AG04449 (cell line): ENCODE results near the gene GPSM3.
"Not testable (repeated sequence)": the region's sequence is repeated elsewhere in the genome, so short reads cannot be mapped to it uniquely, and the experiment has no call there.

Experiments
- CTCF ChIA-PET: fragments of 350-600 bp; formaldehyde crosslinking; extraction: SDS; loops from one replicate; lab custom pipeline; 2021; ENCODE audit warnings: antibody characterized with exemption; lab: Yijun Ruan, JAX
- POLR2A ChIA-PET: fragments of 400-600, 350-600 bp; formaldehyde crosslinking; extraction: SDS; loops from one replicate; lab custom pipeline; 2020; ENCODE audit warnings: antibody characterized with exemption, inconsistent platforms; lab: Yijun Ruan, JAX
- DNase-seq: peaks from one replicate; pipeline ENCODE4 v3.0.0-alpha.2; 2010; ENCODE audit warnings: low read depth, low spot score
- H3K4me3 ChIP-seq: 2 replicates; pipeline ENCODE4 v1.5.1; 2011; ENCODE audit warnings: low read depth, mild to moderate bottlenecking, control low read depth, low read length
- CTCF ChIP-seq: IDR thresholded peaks from one replicate; pipeline ENCODE4 v1.5.1; 2011; ENCODE audit warnings: mild to moderate bottlenecking, moderate library complexity, low read length, control low read depth, inconsistent platforms; ENCODE audit not compliant: insufficient read depth; ENCODE audit errors: missing control alignments

The GPSM3 gene

GRCh38 chr6:32190054-32190851, 2.2 kb downstream of the GPSM3 start, which contains the start of gene PBX2:
PBX2 (minus strand) TSS chr6:32190202; CDS start chr6:32189915, 287 bp downstream.
- no peak for TF ChIP-seq CTCF
- ChIA-PET CTCF (interaction anchor here (0.7 to 1.8 kb wide), 4 partner anchors 11 to 72 kb away, joined by 3 to 8 read pairs (median 4); no protein-coding TSS in a partner anchor), POLR2A (interaction anchor here (0.6 kb wide), 1 partner anchor 75 kb away, joined by 4 read pairs; no protein-coding TSS in a partner anchor)
- H3K4me3 ChIP-seq = peak within 1 kb of the TSS; percentile 77
- DNase-seq = peak; percentile 67

GRCh38 chr6:32189742-32190053, 2.7 kb downstream of the GPSM3 start:
- peak overlapping the region; percentile 77 for H3K4me3 ChIP-seq
- TF ChIP-seq CTCF = no peak
- ChIA-PET POLR2A (no interaction called here), CTCF (interaction anchor here (1.8 to 2.6 kb wide), 2 partner anchors 13 to 71 kb away, joined by 5 to 8 read pairs; no protein-coding TSS in a partner anchor)
- DNase-seq = no peak

GRCh38 chr6:32189069-32189741, 3.2 kb downstream of the GPSM3 start:
- TF ChIP-seq CTCF = no peak
- ChIA-PET POLR2A (no interaction called here), CTCF (interaction anchor here (1.5 to 2.6 kb wide), 3 partner anchors 13 to 72 kb away, joined by 5 to 8 read pairs (median 5); no protein-coding TSS in a partner anchor)
- H3K4me3 ChIP-seq = peak overlapping the region; percentile 77
- DNase-seq = no peak

- ChIA-PET POLR2A (interaction anchor here (0.7 kb wide), 1 partner anchor 74 kb away, joined by 4 read pairs; no protein-coding TSS in a partner anchor), CTCF (interaction anchor here (1.5 to 2.6 kb wide), 3 partner anchors 12 to 71 kb away, joined by 5 to 8 read pairs (median 5); no protein-coding TSS in a partner anchor)
- no peak for DNase-seq
- TF ChIP-seq CTCF = no peak
- peak overlapping the region; percentile 77 for H3K4me3 ChIP-seq
These were observed 3.9 kb downstream of the GPSM3 start for GRCh38 chr6:32188381-32189068.

- POLR2A ChIA-PET = interaction anchor here (0.7 kb wide), 1 partner anchor 73 kb away, joined by 4 read pairs; no protein-coding TSS in a partner anchor
- CTCF ChIA-PET = interaction anchor here (1.5 to 2.6 kb wide), 2 partner anchors 69 to 71 kb away, joined by 5 to 8 read pairs; no protein-coding TSS in a partner anchor
- peak overlapping the region; percentile 77 for H3K4me3 ChIP-seq
- not testable (repeated sequence) for DNase-seq
These were observed 4.6 kb downstream of the GPSM3 start for GRCh38 chr6:32187725-32188380.
